GM19043 (cell line): ENCODE data around the gene CCDC66.
A peak's percentile ranks its signal among the peaks of the same experiment; 100 is the strongest.

Experiments used
- ATAC-seq: cut with Tn5 transposase; IDR thresholded peaks from one replicate; pipeline ENCODE4 v1.9.1; 2021; ENCODE audit warnings: low read depth; ENCODE audit not compliant: unreplicated experiment

CCDC66 gene

DNA sequence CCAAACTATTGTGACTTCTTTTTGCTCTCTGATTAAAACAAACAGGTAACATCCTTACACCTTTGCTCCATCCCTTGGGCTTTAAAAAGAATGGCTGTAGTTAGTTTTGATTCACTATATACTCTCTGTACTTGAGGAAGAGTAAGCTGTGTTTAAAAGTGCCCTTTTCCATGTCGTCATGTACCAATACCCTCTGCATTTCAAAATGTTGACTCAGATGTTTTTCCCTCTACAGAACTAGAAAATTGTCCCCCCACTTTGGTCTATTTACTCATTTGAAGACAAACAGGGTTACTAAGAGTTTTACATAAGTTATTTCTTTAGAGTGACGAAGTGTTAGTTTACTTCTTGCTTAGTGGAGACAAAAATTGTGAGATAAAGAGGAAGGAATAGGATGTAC is 63.4 kb downstream of the CCDC66 start:
- ATAC-seq = no peak

DNA sequence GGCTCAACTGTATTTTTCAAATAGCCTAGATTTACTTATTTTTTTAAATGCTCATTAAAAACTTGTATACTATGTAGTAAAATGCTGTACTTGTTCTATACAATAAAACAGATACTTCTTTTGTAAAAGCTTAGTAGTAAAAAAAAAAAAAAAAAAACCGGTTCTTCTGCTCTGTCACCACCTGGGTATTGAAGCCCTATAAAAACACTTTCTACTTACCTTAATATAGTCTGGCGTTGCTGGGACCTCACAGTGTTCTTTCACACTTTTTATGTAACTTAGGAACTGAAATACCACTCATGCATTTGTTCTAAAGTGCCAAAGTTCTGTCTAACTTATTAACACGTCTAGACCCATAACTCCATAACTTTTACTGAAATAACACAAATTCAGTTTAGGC is 64.7 kb downstream of the CCDC66 start:
- no peak for ATAC-seq

DNA sequence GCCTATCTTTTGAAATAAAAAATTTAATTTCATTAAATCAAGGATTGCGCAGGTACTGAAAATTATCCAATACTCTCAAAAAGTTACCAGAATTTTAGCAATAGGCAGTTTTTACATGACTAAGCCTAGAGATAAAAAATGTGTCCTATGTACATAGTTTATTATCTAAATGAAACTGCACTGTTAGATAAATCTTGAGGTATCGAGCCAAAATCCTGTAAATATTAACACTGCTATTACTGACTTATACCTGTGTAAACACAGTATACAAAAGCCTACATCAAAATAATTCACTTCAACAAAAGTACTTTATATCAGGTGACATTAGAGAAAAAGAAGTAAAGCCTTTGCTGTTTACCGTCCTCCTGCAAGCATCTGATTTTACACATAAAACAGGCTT is 65.4 kb downstream of the CCDC66 start:
- no peak for ATAC-seq

DNA sequence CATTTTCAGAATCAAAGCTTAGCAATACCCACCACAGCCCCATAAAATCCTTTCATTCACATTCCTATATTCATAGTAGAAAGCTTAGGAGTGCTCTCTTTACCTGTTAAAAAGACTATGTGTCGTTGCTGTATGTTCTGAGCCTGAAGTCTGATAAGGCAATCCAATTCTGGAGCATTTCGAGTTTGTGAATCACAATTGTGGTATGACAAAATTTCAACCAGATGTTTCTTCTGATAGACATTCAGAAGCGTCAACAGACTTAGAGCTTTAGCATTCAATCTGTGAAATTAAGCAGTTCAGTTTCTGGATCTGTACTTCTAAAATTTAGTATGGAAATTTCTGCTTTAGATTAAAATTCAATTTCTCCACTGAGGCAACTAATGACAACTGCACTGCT is 67.8 kb downstream of the CCDC66 start:
- ATAC-seq = no peak

DNA sequence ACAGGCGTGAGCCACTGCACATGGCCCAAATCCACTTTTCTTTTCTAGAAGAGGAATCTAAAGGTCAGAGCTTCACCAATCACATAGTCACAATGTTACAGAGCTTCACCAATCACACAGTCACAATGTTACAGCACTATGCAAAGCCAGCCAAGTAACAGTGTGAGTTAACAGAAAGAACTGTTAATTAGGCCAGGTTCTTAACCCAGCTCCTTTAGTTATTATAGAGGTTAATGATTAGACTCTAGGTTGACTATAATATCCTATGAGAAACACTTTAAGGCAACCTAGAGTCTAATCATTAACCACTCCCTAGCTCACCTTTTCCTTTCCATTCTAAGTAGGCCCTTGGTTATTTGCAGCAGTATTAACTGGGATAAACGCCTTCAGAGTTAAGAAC is 72.1 kb downstream of the CCDC66 start:
- peak; percentile 76 for ATAC-seq

DNA sequence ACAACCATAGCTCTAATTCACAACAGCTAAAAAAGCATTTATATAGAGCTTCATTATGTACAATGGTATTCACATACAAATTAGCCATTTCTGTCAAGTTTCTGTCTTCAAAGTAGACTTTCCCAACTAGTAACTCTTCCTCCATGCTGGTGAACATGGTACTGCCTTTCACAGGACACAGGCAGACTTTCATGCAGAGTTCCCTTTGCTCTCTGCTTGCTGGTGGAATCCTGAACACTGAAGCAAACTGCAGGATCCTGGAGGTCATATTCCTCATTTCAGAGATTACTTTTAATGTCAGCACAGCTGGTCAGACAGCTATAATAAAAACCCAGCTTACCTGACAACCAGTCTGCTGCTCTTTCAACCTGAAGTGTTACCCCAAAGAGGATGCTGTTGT is 72.5 kb downstream of the CCDC66 start:
- peak; percentile 28 for ATAC-seq

DNA sequence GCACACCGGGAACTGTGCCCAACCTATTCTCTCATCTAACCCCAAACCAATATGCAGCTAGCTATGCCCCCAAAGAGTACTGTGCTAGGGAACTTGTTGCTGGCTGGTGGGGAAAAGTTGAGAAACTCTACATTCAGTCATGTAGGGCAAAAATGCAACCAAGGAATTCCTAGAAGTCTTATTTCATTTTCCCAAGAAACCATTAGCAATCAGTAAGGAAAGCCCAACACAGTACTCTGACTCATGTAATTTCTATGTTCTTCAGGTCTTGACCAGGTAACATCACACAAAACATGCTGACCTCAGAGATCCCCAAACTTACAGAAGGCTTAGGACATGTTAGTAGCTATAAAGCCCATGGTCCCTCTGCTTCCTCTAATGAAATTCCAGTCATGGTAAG is 74.0 kb downstream of the CCDC66 start:
- ATAC-seq = no peak

DNA sequence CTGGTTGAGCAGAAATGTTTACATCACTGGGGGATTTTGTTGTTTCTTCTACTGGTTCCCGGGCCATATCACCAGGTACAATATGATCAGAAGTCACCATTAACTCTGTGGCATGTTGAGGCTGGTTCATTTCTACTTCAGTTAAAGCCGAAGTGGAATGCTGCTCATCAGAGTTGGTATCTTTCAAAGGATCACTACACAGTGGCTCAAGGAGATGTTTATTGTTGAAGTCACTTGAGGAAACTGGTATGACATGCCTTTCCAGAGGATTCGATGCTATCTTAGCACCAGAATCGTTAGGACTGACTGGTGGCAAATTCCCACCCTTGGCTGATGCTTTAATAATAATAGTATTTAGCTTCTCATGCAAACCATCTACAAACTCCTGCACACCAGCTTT is 76.2 kb downstream of the CCDC66 start:
- ATAC-seq = no peak

DNA sequence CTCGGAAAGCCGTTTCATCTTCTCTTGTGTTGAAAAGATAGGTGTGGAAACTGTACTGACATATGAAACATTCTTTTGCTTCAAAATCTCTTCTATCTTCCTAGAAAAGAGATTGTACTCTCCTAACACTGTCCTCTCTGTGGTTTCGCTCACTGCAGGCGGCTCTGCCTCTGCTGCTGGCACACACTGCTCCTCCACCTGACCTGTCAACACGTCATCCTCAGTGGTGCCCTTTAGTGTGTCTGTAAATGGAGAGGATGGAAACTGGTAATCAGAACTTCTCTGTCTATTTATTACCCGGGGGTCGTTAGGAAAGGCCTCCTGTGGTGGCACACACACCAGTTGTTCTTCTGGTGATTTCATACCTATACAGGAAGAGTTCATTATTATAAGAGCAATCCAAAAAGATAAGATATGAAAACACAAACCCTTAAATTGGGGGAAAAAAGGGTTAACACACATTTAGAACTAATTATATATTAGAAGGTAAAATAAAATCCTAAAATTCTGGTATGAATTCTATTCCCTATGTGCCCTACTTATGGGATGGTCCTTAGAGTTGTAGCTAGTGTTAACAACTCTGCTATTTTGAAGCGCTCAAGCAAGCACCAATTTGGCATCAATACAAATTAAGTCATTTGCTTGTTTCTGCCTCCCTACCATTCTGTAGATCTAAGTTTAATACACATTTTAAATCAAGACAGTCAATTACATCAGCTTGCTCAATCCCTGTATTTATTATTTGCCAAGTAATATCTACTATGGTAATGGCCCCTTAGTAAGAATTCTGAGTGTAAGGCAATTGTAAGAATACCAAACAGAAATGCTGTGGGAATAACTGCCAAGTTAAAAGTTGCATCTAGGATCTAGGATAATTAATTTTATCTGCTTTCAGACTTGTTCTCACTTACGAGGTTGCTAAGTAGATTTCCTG is 76.9 kb downstream of the CCDC66 start:
- ATAC-seq = no peak

DNA sequence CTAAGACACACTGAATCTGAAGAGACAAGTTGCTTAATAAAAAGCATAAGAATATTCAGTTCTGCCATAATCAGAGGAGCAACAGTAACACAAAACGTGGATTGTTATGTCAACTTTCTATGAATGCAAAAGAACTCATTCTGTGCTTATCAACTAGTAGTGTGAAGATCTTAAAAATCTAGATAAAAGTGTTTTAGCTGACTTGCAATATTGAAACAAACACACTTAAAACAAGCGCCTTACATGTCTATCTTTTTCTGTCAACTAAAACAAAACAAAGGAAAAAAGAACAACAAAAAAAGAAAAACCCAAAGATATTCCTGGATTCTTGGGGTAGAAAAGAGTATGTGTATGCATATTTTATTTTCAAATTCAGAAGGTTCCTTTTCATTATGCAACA is 88.4 kb downstream of the CCDC66 start:
- no peak for ATAC-seq

DNA sequence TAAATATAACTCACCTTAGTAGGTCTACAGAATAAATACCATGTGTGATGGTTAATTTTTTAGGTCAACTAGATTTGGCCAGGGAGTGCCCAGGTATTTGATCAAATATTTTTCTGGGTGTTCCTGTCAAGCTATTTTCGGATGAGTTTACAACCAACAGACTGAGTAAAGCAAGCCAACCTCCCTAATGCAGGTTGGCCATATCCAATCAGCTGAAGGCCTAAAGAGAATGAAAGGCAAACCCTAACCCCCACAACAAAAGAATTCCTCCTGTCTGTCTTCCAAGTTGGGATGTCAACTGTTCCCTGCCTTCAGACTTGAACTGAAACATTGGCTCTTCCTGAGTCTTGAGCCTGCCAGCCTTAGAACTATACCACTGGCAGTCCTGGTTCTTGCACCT is 97.5 kb downstream of the CCDC66 start:
- ATAC-seq = no peak

DNA sequence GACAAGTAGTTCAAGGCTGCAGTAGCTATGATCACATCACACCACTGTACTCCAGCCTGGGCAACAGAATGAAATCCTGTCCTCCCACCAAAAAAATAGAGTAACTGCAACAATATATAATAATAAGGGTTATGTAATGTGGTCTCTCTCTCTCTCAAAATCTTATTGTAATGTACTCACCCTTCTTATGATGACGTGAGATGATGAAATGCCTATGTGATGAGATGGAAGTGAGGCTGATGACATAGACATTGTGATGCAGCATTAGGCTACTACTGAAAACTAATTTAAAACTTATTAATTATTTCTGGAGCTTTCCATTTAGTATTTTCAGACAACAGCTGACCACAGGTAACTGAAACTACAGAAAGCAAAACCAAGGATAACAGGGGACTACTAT is 98.7 kb downstream of the CCDC66 start:
- ATAC-seq = no peak

DNA sequence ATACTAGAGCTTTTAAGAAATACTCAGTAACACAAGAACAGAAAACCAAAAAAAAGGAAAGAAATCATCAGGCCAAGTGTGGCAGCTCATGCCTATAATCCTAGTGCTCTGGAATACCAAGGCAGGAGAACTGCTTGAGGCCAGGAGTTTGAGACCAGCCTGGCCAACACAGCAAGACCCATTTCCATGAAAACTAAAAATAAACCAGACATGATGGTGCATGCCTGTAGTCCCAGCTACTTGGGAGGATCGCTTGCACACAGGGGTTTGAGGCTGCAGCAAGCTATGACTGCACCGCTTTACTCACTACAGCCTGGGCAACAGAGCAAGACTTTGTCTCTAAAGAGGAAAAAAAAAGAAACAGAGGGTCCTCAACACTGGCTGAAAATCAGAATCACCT is 107.8 kb downstream of the CCDC66 start:
- ATAC-seq = no peak

DNA sequence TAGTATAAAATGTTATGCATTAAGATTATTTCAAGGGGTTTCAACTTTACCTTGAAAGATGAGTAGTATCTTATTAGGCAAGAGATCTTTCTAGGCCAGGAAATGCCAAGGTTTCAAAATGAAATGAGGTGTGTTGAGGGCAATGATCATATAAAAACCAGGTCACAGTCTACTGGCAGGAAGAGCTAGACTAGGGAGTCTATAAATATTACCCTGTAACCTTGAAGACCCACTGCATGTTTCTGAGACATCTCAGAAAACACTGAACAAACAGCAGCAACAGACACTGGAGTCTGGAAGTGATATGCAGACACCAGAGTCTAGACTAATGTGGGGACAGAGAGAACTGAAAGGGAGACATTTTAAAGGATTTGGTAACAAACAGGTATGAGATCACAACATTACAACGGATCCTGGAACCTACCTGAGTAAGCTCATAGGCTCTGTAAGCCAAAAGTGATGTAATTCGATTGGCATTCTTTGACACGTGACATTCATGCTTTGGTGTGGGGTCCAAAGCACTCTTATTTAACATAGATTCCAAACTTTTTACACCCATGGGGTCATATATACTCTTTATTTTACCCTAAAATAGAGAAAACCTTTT is 111.1 kb downstream of the CCDC66 start:
- ATAC-seq = no peak
